Natural killer cell (primary cell): ENCODE results near the gene RAB1A. TPM values are rescaled to one million over a fixed set of nuclear protein-coding genes. Genes with fewer than 3 reads are reported as not detected.
"Not testable (repeated sequence)": the region's sequence is repeated elsewhere in the genome, so short reads cannot be mapped to it uniquely, and the experiment has no call there.

Experiments
- ATAC-seq, 3 donors: fragments of 150-1000 bp in 2 of 3; fragments of 200-7000 bp in 1 of 3; cut with Tn5 transposase; 1 replicate in 1 of 3; 2 replicates in 2 of 3; pipeline ENCODE4 v1.10.0; 2021; ENCODE audit warnings: mild to moderate bottlenecking in 2 of 3, moderate library complexity in 2 of 3
- DNase-seq, 2 donors: peaks; one replicate each; pipeline versions ENCODE4 v3.0.0 to v3.0.0-alpha.2; 2013 to 2021; ENCODE audit warnings: mixed read lengths in 1 of 2
- H3K27ac ChIP-seq: one replicate; pipeline ENCODE4 v1.5.1; 2013; ENCODE audit warnings: mild to moderate bottlenecking, low read length
- H3K27me3 ChIP-seq: one replicate; pipeline ENCODE4 v1.6.1; 2013; ENCODE audit warnings: low read length; ENCODE audit not compliant: control insufficient read depth, insufficient read depth
- H3K36me3 ChIP-seq: one replicate; pipeline ENCODE4 v1.6.1; 2013; ENCODE audit warnings: low read length; ENCODE audit not compliant: control insufficient read depth, insufficient read depth
- H3K4me1 ChIP-seq: one replicate; pipeline ENCODE4 v1.6.1; 2013; ENCODE audit warnings: low read length; ENCODE audit not compliant: control insufficient read depth, insufficient read depth
- H3K4me3 ChIP-seq: one replicate; pipeline ENCODE4 v1.5.1; 2013; ENCODE audit warnings: low read length
- H3K9me3 ChIP-seq: one replicate; pipeline ENCODE4 v1.6.1; 2013; ENCODE audit warnings: low read length; ENCODE audit not compliant: control insufficient read depth, insufficient read depth
- H3K27ac Mint-ChIP-seq, 2 donors: one replicate each; pipeline ENCODE4 v1.8.0; 2022; ENCODE audit warnings: mild to moderate bottlenecking in 2 of 2, mixed read lengths in 2 of 2, moderate library complexity in 1 of 2
- H3K27me3 Mint-ChIP-seq, 2 donors: one replicate each; pipeline ENCODE4 v1.8.0; 2022; ENCODE audit warnings: low read depth in 2 of 2, mixed read lengths in 2 of 2
- H3K36me3 Mint-ChIP-seq: one replicate; pipeline ENCODE4 v1.8.0; 2022; ENCODE audit warnings: mixed read lengths
- H3K4me1 Mint-ChIP-seq, 2 donors: one replicate each; pipeline ENCODE4 v1.8.0; 2022; ENCODE audit warnings: mixed read lengths in 2 of 2
- H3K4me3 Mint-ChIP-seq: one replicate; pipeline ENCODE4 v1.8.0; 2022; ENCODE audit warnings: mild to moderate bottlenecking, moderate library complexity, mixed read lengths
- H3K9me3 Mint-ChIP-seq, 2 donors: one replicate each; pipeline ENCODE4 v1.8.0; 2022; ENCODE audit warnings: mixed read lengths in 2 of 2
- CTCF ChIP-seq: fragments of 200-600 bp; IDR thresholded peaks from one replicate; pipeline ENCODE4 v1.8.0; 2022; ENCODE audit warnings: antibody characterized with exemption
- WGBS: methylation state at CpG from one replicate; pipeline ENCODE4 v1.1.7; 2013; ENCODE audit warnings: missing lambda C conversion rate; ENCODE audit not compliant: insufficient coverage; 5-methylcytosine and 5-hydroxymethylcytosine counted together
- intact Hi-C: fragments of 100-400 bp; cut with micrococcal nuclease; formaldehyde crosslinking; loops from one replicate; pipeline ENCODE4 v1.14.2; 2022
- total RNA-seq, 4 donors: library from RNA; stranded (reverse); fragments of 120-200 nt in 1 of 4; gene quantifications; one replicate each; pipeline versions ENCODE4 v1.2.3 to v1.2.4, GENCODE V29; 2013 to 2022

The RAB1A gene
- total RNA-seq, 3 donors from 2014 or later (not counting 1 experiment from before 2014, with no cell fraction given) = 83.5 to 101 (median 93.6) TPM

- intact Hi-C loops = loop anchor here (2.0 to 5.0 kb wide), 5 partner anchors 66 to 1542 kb away; partner anchors contain the start of genes ACTR2, AFTPH, CEP68 and MDH1
Measured at GRCh38 chr2:65130664-65131175, 814 bp upstream of the RAB1A start.

GRCh38 chr2:65129286-65129825 is 550 bp downstream of the RAB1A start:
- intact Hi-C loops = no loop called here
- Histone ChIP-seq H3K27ac (peak overlapping the region; percentile 90), H3K9me3 (no peaks in the 10 kb centered on the region)

More at GRCh38 chr2:65130664-65131175, 814 bp upstream of the RAB1A start:
- Mint-ChIP-seq H3K27me3 (no peaks in the 10 kb centered on the region), H3K36me3 (no peaks in the 10 kb centered on the region), H3K9me3 (no peaks in the 10 kb centered on the region), H3K27ac (peak overlapping the region; percentile 99), H3K4me3 (peak overlapping the region; percentile 100), H3K4me1 (peaks cover 38 to 46% of the 10 kb centered on the region in 2 donors)
- DNase-seq (no peak), ATAC-seq (peak; percentile 7 to 25 (median 10))
- peak overlapping the region; percentile 94 for H3K27ac ChIP-seq
- no peaks in the 10 kb centered on the region for H3K9me3 ChIP-seq
- no peak for TF ChIP-seq CTCF
- H3K27me3 ChIP-seq = no peaks in the 10 kb centered on the region
- peaks cover 24% of the 10 kb centered on the region for H3K4me1 ChIP-seq
- 7% methylated on average over 17 of the region's 19 CpGs for WGBS
- H3K4me3 ChIP-seq = peak overlapping the region; percentile 84
- H3K36me3 ChIP-seq = no peaks in the 10 kb centered on the region

GRCh38 chr2:65128297-65129190 is 1.4 kb downstream of the RAB1A start:
- Histone ChIP-seq H3K4me1 (peaks cover 39% of the 10 kb centered on the region), H3K27ac (peak overlapping the region; percentile 90), H3K9me3 (no peaks in the 10 kb centered on the region), H3K4me3 (peak overlapping the region; percentile 76), H3K27me3 (no peaks in the 10 kb centered on the region), H3K36me3 (no peaks in the 10 kb centered on the region)
- DNase-seq (peak in 1 of 2 donors; percentile 33), ATAC-seq (no peak)
- TF ChIP-seq CTCF = no peak
- peaks cover 47 to 53% of the 10 kb centered on the region in 2 donors for H3K4me1 Mint-ChIP-seq
- H3K4me3 Mint-ChIP-seq = peak overlapping the region; percentile 100
- H3K27ac Mint-ChIP-seq = peak overlapping the region; percentile 99
- no peaks in the 10 kb centered on the region for H3K36me3 Mint-ChIP-seq
- intact Hi-C loops = no loop called here
- WGBS = 13% methylated on average over 7 of the region's 8 CpGs
- H3K9me3 Mint-ChIP-seq = no peaks in the 10 kb centered on the region
- no peaks in the 10 kb centered on the region for H3K27me3 Mint-ChIP-seq

More at GRCh38 chr2:65129286-65129825, 550 bp downstream of the RAB1A start:
- WGBS = under 1% methylated on average over 29 of the region's 29 CpGs
- Histone ChIP-seq H3K4me3 (peak overlapping the region; percentile 76), H3K36me3 (no peaks in the 10 kb centered on the region), H3K4me1 (peaks cover 32% of the 10 kb centered on the region), H3K27me3 (no peaks in the 10 kb centered on the region)
- H3K4me3 Mint-ChIP-seq = peak overlapping the region; percentile 100
- no peaks in the 10 kb centered on the region for H3K27me3 Mint-ChIP-seq
- peaks cover 45 to 53% of the 10 kb centered on the region in 2 donors for H3K4me1 Mint-ChIP-seq
- DNase-seq (peak in 1 of 2 donors; percentile 47), ATAC-seq (peak in 1 of 3 donors; percentile 4)
- peak overlapping the region; percentile 99 for H3K27ac Mint-ChIP-seq
- TF ChIP-seq CTCF = no peak
- H3K9me3 Mint-ChIP-seq = no peaks in the 10 kb centered on the region
- no peaks in the 10 kb centered on the region for H3K36me3 Mint-ChIP-seq

GRCh38 chr2:65125457-65125856 is 4.4 kb downstream of the RAB1A start:
- peaks cover 67 to 69% of the 10 kb centered on the region in 2 donors for H3K4me1 Mint-ChIP-seq
- not testable (repeated sequence) for H3K27me3 Mint-ChIP-seq

More at GRCh38 chr2:65125457-65125856, 4.4 kb downstream of the RAB1A start:
- DNase-seq, H3K4me3 ChIP-seq, H3K9me3 ChIP-seq, H3K36me3 Mint-ChIP-seq, H3K27me3 ChIP-seq, H3K9me3 Mint-ChIP-seq, intact Hi-C loops, H3K36me3 ChIP-seq, H3K27ac ChIP-seq, ATAC-seq: not testable (repeated sequence)
- H3K4me1 ChIP-seq = peaks cover 55% of the 10 kb centered on the region
- H3K27ac Mint-ChIP-seq = peak overlapping the region; percentile 20 to 73
- WGBS = 71% methylated on average over 7 of the region's 7 CpGs
- peak overlapping the region; percentile 31 for H3K4me3 Mint-ChIP-seq
